Coronary artery (tissue), 2 donors: ENCODE data around the gene SNAP25.

Source experiments
- DNase-seq: peaks from one replicate; pipeline ENCODE4 v3.0.0-alpha.2; 2017; ENCODE audit warnings: low spot score
- H3K27ac ChIP-seq, 2 donors: fragments of 200-600 bp; sonication (generic); one replicate each; pipeline ENCODE4 v1.5.1; 2016 to 2019
- H3K4me3 ChIP-seq: fragments of 200-600 bp; sonication (generic); 2 replicates; pipeline ENCODE4 v1.5.1; 2016; ENCODE audit warnings: mild to moderate bottlenecking, moderate library complexity
- TF ChIP-seq, protein P1 (sequence below): fragments of 200-600 bp; sonication (generic); IDR thresholded peaks from one replicate; pipeline ENCODE4 v1.5.1; 2019; ENCODE audit warnings: antibody characterized with exemption

Gene SNAP25

DNA sequence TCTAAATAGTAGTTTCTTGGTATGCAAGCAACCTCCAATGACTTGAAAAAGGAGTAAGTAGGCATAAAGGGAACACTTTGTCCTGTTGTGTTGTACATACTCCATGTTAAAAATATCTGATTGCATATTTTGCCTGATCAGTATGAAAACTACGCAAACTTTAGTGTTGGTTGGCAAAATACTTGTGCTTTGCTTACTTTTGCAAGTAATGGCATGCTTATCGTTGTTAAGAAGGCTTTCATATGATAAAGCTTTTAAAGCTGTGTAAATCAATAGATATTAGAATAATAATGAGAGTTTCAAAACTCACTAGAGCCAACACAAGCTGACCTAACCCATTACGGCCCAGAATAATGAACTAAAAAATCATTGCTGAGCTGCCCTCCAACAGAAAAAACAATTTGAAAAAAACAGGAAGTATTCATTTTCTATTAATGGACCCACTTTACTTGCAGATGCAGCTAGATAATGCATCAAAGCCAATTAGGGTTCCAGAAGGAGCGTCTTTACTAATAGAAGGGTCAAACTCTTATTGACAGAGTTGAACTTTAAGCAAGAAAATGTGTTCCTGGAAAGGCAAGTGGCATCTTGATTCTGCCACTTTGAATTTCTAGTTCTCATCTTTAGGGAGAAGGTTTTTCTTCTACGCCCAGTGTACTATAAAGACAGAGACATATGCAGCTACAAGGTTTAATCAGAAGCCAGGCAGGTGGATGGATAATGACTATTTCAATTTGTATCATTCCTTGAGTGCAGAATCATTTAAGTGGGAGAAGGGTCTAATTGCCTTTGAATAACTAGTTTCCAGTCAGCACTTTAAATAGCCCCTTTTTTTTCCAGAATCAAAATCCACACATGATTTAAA is 82.2 kb downstream of the SNAP25 start:
- Histone ChIP-seq H3K4me3 (no peak overlapping the region), H3K27ac (peak overlapping the region in 1 of 2 donors; percentile 3)
- TF ChIP-seq, protein P1, sequence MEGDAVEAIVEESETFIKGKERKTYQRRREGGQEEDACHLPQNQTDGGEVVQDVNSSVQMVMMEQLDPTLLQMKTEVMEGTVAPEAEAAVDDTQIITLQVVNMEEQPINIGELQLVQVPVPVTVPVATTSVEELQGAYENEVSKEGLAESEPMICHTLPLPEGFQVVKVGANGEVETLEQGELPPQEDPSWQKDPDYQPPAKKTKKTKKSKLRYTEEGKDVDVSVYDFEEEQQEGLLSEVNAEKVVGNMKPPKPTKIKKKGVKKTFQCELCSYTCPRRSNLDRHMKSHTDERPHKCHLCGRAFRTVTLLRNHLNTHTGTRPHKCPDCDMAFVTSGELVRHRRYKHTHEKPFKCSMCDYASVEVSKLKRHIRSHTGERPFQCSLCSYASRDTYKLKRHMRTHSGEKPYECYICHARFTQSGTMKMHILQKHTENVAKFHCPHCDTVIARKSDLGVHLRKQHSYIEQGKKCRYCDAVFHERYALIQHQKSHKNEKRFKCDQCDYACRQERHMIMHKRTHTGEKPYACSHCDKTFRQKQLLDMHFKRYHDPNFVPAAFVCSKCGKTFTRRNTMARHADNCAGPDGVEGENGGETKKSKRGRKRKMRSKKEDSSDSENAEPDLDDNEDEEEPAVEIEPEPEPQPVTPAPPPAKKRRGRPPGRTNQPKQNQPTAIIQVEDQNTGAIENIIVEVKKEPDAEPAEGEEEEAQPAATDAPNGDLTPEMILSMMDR: no peak
- DNase-seq: no peak

- TF ChIP-seq, protein P1: no peak
These were observed 85.2 kb downstream of the SNAP25 start for GRCh38 chr20:10303852-10304251.

GRCh38 chr20:10304471-10305046 is 85.9 kb downstream of the SNAP25 start:
- Histone ChIP-seq H3K4me3 (no peak overlapping the region), H3K27ac (no peak overlapping the region)
- TF ChIP-seq, protein P1: no peak
- no peak for DNase-seq

More at GRCh38 chr20:10303852-10304251, 85.2 kb downstream of the SNAP25 start:
- no peak overlapping the region for H3K4me3 ChIP-seq
- H3K27ac ChIP-seq: no peak overlapping the region
- DNase-seq: no peak

GRCh38 chr20:10306440-10307358 is 88.1 kb downstream of the SNAP25 start:
- TF ChIP-seq, protein P1: no peak
- no peak overlapping the region for H3K4me3 ChIP-seq
- no peak for DNase-seq
- H3K27ac ChIP-seq: no peak overlapping the region

DNA sequence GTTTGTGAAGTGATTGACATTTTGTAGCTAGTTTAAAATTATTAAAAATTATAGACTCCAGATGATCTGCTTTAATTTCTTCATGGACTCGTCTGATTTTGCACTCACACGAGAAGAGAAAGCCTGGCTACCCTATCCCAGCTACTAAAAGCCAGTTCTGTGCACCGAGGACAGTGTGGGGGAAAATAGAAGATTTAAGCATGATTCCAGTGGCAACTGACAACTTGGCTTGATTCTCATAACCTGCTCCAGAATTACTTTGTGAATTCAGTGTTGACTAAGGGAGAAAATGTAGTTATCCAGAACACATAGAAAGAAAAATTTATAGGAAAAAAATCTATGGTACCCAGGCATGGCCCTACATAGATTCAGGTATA is 88.7 kb downstream of the SNAP25 start:
- Histone ChIP-seq H3K4me3 (no peak overlapping the region), H3K27ac (no peak overlapping the region)
- no peak for DNase-seq
- TF ChIP-seq, protein P1: no peak

DNA sequence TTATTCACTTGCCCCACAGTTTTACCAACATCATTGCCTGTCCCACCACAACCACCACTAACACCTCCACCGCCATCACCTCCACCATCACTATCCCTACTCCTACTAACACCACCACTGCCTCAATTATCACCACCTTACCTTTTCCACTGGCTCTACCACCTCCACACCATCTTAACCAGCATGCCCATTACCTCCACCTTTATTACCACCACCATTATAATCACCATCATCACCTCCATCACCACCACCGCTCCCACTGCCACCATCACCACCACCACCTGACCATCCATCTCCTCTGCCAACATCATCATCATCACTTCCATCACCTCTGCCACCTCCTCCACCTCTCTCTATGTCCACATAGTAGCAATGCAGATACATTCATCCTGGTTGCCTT is 90.0 kb downstream of the SNAP25 start:
- TF ChIP-seq, protein P1: no peak
- Histone ChIP-seq H3K4me3 (no peak overlapping the region), H3K27ac (no peak overlapping the region)
- no peak for DNase-seq
